Activated CD4-positive, alpha-beta memory T cell treated with anti-CD3 and anti-CD28 coated beads for 36 hours (primary cell): Measurements from ENCODE around the gene RNF181. TPM values are rescaled to one million over a fixed set of nuclear protein-coding genes. Genes with fewer than 3 reads are reported as not detected.
"Not testable (repeated sequence)": the region's sequence is repeated elsewhere in the genome, so short reads cannot be mapped to it uniquely, and the experiment has no call there.

Source experiments
- CTCF ChIA-PET: fragments of 350-600 bp; sonication (Branson Sonifier 250); formaldehyde crosslinking; loops from one replicate; lab custom pipeline; 2021; ENCODE audit warnings: antibody characterized with exemption, inconsistent platforms; lab: Charles Lee
- POLR2A ChIA-PET: fragments of 350-600 bp; sonication (Branson Sonifier 250); formaldehyde crosslinking; loops from one replicate; lab custom pipeline; 2021; ENCODE audit warnings: antibody characterized with exemption; lab: Charles Lee
- DNase-seq: peaks from one replicate; pipeline ENCODE4 v3.0.0-alpha.2; 2020
- H3K27ac Mint-ChIP-seq: one replicate; pipeline ENCODE4 v1.8.0; 2021; ENCODE audit warnings: mixed read lengths
- H3K27me3 Mint-ChIP-seq: one replicate; pipeline ENCODE4 v1.8.0; 2021; ENCODE audit warnings: mixed read lengths
- H3K36me3 Mint-ChIP-seq: one replicate; pipeline ENCODE4 v1.8.0; 2021; ENCODE audit warnings: mixed read lengths
- H3K4me1 Mint-ChIP-seq: one replicate; pipeline ENCODE4 v1.8.0; 2021; ENCODE audit warnings: low read depth, mixed read lengths
- H3K4me3 Mint-ChIP-seq: one replicate; pipeline ENCODE4 v1.8.0; 2021; ENCODE audit warnings: mild to moderate bottlenecking, mixed read lengths
- H3K9me3 Mint-ChIP-seq: one replicate; pipeline ENCODE4 v1.8.0; 2021; ENCODE audit warnings: mixed read lengths
- intact Hi-C: fragments of 100-400 bp; cut with micrococcal nuclease; formaldehyde crosslinking; loops from one replicate; pipeline ENCODE4 v1.15.1; 2023
- total RNA-seq, 2 experiments: library from RNA; stranded (reverse); gene quantifications; one replicate each; pipeline ENCODE4 v1.2.3, GENCODE V29; 2021

The RNF181 gene
- total RNA-seq, 2 experiments from 2014 or later = 120 to 124 TPM

DNA sequence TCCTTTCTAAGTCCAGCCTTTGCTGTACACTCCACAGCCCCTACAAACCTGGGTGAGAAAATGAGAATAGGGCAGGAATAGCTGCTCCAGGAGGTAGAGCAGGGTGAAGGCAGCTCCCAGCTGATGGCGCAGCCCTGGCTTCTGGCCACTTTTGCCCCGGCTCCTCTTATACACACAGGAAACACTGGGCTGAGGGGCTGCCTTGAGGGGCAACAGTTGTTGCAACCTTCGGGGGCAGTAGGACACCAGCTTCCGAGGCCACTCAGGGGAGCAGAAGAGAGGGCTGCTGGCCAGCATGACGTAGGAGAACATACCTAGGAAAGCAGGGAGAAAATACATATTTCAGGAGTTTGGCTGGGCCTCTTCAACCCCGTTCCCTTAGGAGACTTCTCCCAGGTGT lies 42.4 kb upstream of the RNF181 start:
- intact Hi-C loops = loop anchor here (5.0 kb wide), 1 partner anchor 251 kb away; no protein-coding TSS in a partner anchor
- H3K27ac Mint-ChIP-seq = no peak overlapping the region
- ChIA-PET POLR2A (interaction anchor here (1.7 kb wide), 1 partner anchor 14 kb away, joined by 5 read pairs; the partner anchor contains the start of gene MAT2A), CTCF (interaction anchor here (1.5 to 13.3 kb wide), 5 partner anchors 19 to 199 kb away, joined by 5 to 328 read pairs (median 8); partner anchors contain the start of genes ELMOD3, RETSAT and SH2D6)
- H3K4me3 Mint-ChIP-seq = no peak overlapping the region
- H3K36me3 Mint-ChIP-seq = peaks cover 31% of the 10 kb centered on the region
- peaks cover 7% of the 10 kb centered on the region for H3K4me1 Mint-ChIP-seq
- H3K9me3 Mint-ChIP-seq = no peaks in the 10 kb centered on the region
- no peaks in the 10 kb centered on the region for H3K27me3 Mint-ChIP-seq
- DNase-seq = no peak

DNA sequence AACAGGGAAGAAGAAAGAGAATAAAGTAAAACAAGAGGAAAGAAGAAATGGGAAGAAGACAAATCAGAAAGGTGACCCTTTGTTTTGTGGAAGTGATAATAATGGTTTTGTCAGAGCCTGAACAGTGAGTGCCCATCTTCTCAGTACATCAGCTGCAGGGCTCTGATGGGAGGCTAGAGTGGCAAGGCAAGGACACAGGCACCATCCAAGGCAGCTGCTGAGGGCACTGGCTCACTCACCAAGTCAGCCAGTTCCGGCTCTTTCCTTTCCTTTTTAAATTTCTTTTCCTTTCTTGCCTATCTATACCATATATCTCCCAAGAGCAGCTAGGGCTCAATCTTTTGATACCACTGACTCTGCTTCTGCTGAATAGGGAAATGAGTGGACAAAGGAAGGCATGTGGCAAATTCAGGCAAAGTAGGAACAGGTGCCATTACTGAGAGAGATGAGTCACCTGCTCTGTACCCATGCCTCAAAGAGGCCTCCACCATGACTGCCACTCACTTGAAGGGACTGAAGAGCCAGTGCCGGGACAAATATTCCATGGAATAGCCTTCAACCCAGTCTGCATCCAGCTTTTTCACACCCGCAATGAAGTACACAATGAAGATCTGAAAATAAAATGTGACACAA lies 40.4 kb upstream of the RNF181 start:
- H3K4me3 Mint-ChIP-seq = no peak overlapping the region
- ChIA-PET POLR2A (interaction anchor here (2.9 kb wide), 1 partner anchor 9 kb away, joined by 15 read pairs; no protein-coding TSS in a partner anchor), CTCF (interaction anchor here (1.1 to 13.3 kb wide), 5 partner anchors 9 to 185 kb away, joined by 3 to 328 read pairs (median 5); partner anchors contain the start of gene SH2D6)
- H3K27ac Mint-ChIP-seq = peak overlapping the region; percentile 14
- intact Hi-C loops = loop anchor here (5.0 kb wide), 1 partner anchor 253 kb away; no protein-coding TSS in a partner anchor
- no peaks in the 10 kb centered on the region for H3K9me3 Mint-ChIP-seq
- no peaks in the 10 kb centered on the region for H3K27me3 Mint-ChIP-seq
- peaks cover 31% of the 10 kb centered on the region for H3K36me3 Mint-ChIP-seq
- peaks cover 24% of the 10 kb centered on the region for H3K4me1 Mint-ChIP-seq
- no peak for DNase-seq

DNA sequence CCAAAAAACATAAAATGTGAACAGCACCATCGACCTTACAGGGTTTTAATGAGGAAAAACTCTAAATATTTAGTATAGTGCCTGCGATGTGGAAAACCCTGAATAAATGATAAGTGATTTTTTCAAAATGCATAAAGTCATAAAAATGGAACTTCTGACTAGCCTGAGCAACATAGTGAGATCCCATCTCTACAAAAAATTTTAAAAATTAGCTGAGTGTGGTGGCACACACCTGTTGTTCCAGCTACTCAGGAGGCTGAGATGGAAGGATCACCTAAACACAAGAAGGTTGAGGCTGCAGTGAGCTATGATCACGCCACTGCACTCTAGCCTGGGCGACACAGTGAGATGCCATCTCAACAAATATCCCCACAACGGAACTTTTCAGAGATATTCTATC lies 38.4 kb upstream of the RNF181 start:
- Mint-ChIP-seq H3K27me3 (no peaks in the 10 kb centered on the region), H3K9me3 (no peaks in the 10 kb centered on the region), H3K4me3 (no peak overlapping the region), H3K27ac (no peak overlapping the region), H3K36me3 (peaks cover 23% of the 10 kb centered on the region), H3K4me1 (peaks cover 34% of the 10 kb centered on the region)
- POLR2A ChIA-PET = interaction anchor here (1.2 to 2.9 kb wide), 2 partner anchors 11 to 120 kb away, joined by 4 to 15 read pairs; no protein-coding TSS in a partner anchor
- DNase-seq = no peak
- intact Hi-C loops = no loop called here
- CTCF ChIA-PET = interaction anchor here (0.6 to 13.3 kb wide), 6 partner anchors 9 to 229 kb away, joined by 3 to 328 read pairs (median 4); partner anchors contain the start of genes SH2D6 and TGOLN2

DNA sequence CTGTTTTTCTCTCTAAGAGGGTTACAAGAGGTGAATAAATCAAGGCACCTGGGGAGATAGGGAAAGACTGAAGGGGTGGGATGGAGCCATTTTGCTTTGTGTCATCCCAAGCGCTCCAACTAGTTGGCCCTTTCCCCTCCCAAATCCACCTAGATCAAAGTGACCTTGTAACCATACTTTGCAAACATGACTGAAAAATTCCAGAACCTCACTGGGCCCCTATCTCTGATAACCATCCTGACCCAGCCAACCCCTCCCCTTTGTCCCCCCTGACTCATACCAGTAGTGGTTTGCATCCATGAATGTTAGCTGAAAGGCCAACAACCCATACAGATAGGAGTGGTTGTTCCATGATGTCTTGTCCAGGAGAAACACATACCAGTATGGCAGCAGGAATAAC lies 37.4 kb upstream of the RNF181 start:
- H3K27ac Mint-ChIP-seq = no peak overlapping the region
- CTCF ChIA-PET = interaction anchor here (5.6 kb wide), 1 partner anchor 8 kb away, joined by 45 read pairs; no protein-coding TSS in a partner anchor

DNA sequence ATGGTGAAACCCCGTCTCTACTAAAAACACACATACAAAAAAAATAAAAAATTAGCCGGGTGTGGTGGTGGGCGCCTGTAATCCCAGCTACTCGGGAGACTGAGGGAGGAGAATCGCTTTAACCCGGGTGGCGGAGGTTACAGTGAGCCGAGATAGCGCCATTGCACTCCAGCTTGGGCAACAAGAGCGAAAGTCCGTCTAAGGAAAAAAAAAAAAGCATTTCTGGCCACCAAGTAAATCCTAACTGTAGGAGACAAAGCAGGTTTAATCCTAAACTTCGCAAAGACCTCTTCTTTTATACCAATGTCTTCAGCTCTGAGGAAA lies 35.2 kb upstream of the RNF181 start:
- ChIA-PET CTCF (interaction anchor here (1.4 to 5.6 kb wide), 2 partner anchors 10 to 206 kb away, joined by 3 to 45 read pairs; partner anchors contain the start of gene ELMOD3), POLR2A (interaction anchor here (0.7 to 3.5 kb wide), 6 partner anchors 8 to 53 kb away, joined by 3 to 30 read pairs (median 5); partner anchors contain the start of genes C2orf68 and MAT2A)
- Mint-ChIP-seq H3K4me3 (peak overlapping the region; percentile 92), H3K4me1 (peaks cover 38% of the 10 kb centered on the region), H3K27ac (peak overlapping the region; percentile 83)
- not testable (repeated sequence) for H3K9me3 Mint-ChIP-seq, DNase-seq, H3K27me3 Mint-ChIP-seq, H3K36me3 Mint-ChIP-seq
- intact Hi-C loops = loop anchor here (2.0 kb wide), 1 partner anchor 22 kb away; the partner anchor contains the start of gene MAT2A

More for the DNA sequence above, 37.4 kb upstream of the RNF181 start:
- no peaks in the 10 kb centered on the region for H3K9me3 Mint-ChIP-seq
- intact Hi-C loops = no loop called here
- H3K4me1 Mint-ChIP-seq = peaks cover 37% of the 10 kb centered on the region
- POLR2A ChIA-PET = interaction anchor here (1.0 to 3.5 kb wide), 2 partner anchors 13 to 17 kb away, joined by 4 to 23 read pairs; no protein-coding TSS in a partner anchor
- peaks cover 20% of the 10 kb centered on the region for H3K36me3 Mint-ChIP-seq
- no peak overlapping the region for H3K4me3 Mint-ChIP-seq
- H3K27me3 Mint-ChIP-seq = no peaks in the 10 kb centered on the region
- DNase-seq = no peak

DNA sequence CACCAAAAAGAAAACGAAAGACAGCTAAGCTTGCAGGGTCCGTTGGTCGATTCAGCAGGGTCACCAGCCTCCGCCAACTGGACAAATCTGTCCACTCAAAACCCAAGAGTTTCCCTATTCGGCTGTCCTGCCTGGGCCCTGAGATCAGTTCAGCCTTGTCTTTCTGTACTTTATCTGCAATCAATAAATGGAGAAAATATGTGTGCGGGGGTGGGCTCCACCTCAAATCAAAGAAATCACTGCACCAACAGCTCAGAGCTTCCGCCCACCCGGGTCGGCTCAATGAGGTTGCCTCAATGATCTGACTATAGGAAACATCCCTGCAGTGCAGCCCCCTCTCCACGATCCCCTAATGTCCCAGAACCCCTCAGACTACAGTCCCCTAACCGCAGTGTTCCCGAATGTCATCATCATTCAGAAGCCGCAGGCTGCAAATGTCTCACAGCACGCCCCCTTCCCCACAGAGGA lies 34.7 kb upstream of the RNF181 start:
- intact Hi-C loops = loop anchor here (1.0 to 2.0 kb wide), 5 partner anchors 16 to 55 kb away; partner anchors contain the start of genes MAT2A, RNF181, USP39 and VAMP8
- peak overlapping the region; percentile 83 for H3K27ac Mint-ChIP-seq
- peaks cover 7% of the 10 kb centered on the region for H3K36me3 Mint-ChIP-seq
- peaks cover 37% of the 10 kb centered on the region for H3K4me1 Mint-ChIP-seq
- H3K27me3 Mint-ChIP-seq = no peaks in the 10 kb centered on the region
- DNase-seq = no peak
- H3K9me3 Mint-ChIP-seq = no peaks in the 10 kb centered on the region
- ChIA-PET POLR2A (interaction anchor here (0.7 to 3.5 kb wide), 8 partner anchors 9 to 234 kb away, joined by 3 to 30 read pairs (median 5); partner anchors contain the start of genes C2orf68 and MAT2A), CTCF (interaction anchor here (1.0 to 5.6 kb wide), 3 partner anchors 11 to 206 kb away, joined by 3 to 45 read pairs (median 3); partner anchors contain the start of gene ELMOD3)
- peak overlapping the region; percentile 92 for H3K4me3 Mint-ChIP-seq

DNA sequence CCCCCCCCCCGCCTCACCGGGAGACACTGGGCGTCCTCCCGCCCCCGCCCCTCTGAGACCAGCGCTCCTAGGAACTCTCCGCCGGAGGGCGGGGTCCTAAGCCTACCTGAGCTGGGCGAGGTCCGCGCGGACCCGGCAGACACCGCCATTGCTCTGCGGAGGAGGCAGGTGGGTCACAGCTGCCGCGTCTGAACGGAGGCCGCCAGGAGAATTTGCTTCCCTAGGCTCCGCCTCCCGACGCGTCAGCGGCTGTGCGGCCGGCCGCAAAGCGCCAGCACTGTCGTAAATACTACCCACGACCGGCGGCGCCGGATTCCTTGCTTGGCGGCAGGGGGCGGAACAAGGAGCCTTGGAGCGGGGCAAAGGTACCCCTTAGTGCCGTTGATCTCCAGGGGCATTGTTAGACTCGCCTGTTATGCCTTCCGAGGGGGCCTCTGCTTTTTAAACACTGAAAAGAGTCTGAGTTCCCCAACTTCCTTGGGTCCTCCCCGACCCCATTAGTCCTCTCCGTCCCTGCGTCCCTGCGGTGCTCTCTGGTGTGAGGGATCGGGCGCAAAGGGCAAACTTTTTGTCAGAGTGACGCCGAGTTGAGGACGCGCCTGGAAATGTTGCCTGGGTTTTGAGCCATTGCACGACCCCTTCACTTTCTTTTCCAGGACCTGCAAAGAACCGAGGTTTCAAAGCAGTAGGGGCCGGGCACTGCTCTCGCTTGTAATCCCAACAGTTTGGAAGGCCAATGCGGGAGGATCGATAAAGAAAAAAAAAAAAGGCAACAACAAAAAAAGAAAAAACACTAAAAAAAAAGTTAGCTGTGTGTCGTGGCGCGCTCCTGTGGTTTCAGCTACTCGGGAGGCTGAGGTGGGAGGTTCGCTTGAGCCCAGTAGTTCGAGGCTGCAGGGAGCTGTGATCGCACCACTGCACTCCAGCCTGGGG lies 34.0 kb upstream of the RNF181 start, which contains the start of gene GGCX:
Gene GGCX, minus strand, starts transcription at position 214 of the 933 bp plus-strand sequence. Its CDS starts 65 bp downstream, at position 149.
- peak; percentile 98 for DNase-seq
- CTCF ChIA-PET = interaction anchor here (0.7 to 5.6 kb wide), 4 partner anchors 11 to 587 kb away, joined by 3 to 45 read pairs (median 3); partner anchors contain the start of gene ELMOD3

DNA sequence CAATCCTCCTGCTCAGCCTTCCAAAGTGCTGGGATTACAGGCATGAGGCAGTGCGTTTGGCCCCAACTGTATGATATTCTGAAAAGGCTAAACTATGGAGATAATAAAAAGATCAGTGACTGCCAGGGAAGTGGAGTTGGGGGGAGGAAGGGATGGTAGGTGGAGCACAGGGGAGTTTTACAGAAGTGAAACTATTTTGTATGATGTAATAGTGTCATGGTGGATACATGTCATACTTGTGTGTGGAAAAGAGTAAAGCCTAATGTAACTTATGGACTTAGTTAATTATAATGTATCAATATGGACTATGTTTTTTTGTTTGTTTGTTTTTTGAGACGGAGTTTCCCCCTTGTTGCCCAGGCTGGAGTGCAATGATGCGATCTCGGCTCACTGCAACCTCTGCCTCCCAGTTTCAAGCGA lies 31.4 kb upstream of the RNF181 start:
- H3K27me3 Mint-ChIP-seq = no peaks in the 10 kb centered on the region
- intact Hi-C loops = no loop called here
- H3K4me3 Mint-ChIP-seq = no peak overlapping the region
- peaks cover 26% of the 10 kb centered on the region for H3K4me1 Mint-ChIP-seq
- ChIA-PET CTCF (no interaction called here), POLR2A (interaction anchor here (0.6 kb wide), 1 partner anchor 217 kb away, joined by 3 read pairs; no protein-coding TSS in a partner anchor)
- no peak for DNase-seq
- H3K27ac Mint-ChIP-seq = no peak overlapping the region
- H3K36me3 Mint-ChIP-seq = no peaks in the 10 kb centered on the region
- H3K9me3 Mint-ChIP-seq = no peaks in the 10 kb centered on the region

More for the DNA sequence above, 34.0 kb upstream of the RNF181 start, which contains the start of gene GGCX:
- Mint-ChIP-seq H3K4me3 (peak within 1 kb of the TSS; percentile 92), H3K4me1 (peaks cover 37% of the 10 kb centered on the region), H3K27ac (peak within 1 kb of the TSS; percentile 83), H3K9me3 (no peaks in the 10 kb centered on the region), H3K27me3 (no peaks in the 10 kb centered on the region), H3K36me3 (peaks cover 7% of the 10 kb centered on the region)
- POLR2A ChIA-PET = interaction anchor here (0.6 to 3.5 kb wide), 11 partner anchors 9 to 235 kb away, joined by 3 to 30 read pairs (median 4); partner anchors contain the start of genes ELMOD3, MAT2A and RETSAT
- intact Hi-C loops = loop anchor here (1.0 to 2.0 kb wide), 5 partner anchors 16 to 55 kb away; partner anchors contain the start of genes MAT2A, RNF181, USP39 and VAMP8

DNA sequence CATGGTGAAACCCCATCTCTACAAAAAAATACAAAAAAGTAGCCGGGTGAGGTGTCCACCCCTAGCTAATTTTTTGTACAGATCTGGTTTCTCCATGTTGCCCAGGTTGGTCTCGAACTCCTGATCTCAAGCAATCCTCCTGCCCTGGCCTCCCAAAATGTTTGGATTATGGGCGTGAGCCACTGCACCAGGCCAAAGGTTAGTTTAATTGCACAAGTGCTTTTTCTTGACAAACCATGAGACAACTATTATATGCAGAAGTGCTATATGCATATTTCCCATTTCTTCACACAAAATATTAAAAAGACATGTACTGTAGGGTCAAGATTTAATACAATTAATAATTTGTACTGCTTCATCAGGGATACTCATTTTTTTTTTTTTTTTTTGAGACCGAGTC lies 29.3 kb upstream of the RNF181 start:
- Mint-ChIP-seq H3K9me3 (no peaks in the 10 kb centered on the region), H3K4me3 (no peak overlapping the region), H3K36me3 (no peaks in the 10 kb centered on the region), H3K27me3 (no peaks in the 10 kb centered on the region), H3K4me1 (peaks cover 9% of the 10 kb centered on the region), H3K27ac (no peak overlapping the region)
- no peak for DNase-seq
- intact Hi-C loops = no loop called here
- CTCF ChIA-PET = no interaction called here
- POLR2A ChIA-PET = interaction anchor here (0.6 to 1.1 kb wide), 2 partner anchors 27 to 129 kb away, joined by 3 read pairs; partner anchors contain the start of gene MAT2A

DNA sequence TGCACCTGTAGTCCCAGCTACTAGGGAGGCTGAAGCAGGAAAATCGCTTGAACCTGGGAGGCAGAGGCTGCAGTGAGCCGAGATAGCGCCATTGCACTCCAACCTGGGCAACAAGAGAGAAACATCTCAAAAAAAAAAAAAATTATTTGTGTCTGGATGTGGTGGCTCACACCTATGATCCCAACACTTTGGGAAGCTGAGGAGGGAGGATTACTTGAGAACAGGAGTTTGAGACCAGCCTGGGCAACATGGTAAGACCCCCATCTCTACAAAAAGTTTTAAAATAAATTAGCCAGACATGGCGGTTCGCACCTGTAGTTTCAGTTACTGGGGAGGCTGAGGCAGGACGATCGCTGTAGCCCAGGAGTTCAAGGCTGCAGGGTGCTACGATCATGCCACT lies 19.8 kb upstream of the RNF181 start:
- intact Hi-C loops = no loop called here
- CTCF ChIA-PET = interaction anchor here (0.9 to 1.4 kb wide), 2 partner anchors 23 to 25 kb away, joined by 3 read pairs; no protein-coding TSS in a partner anchor
- no peaks in the 10 kb centered on the region for H3K9me3 Mint-ChIP-seq
- H3K4me1 Mint-ChIP-seq = peaks cover 22% of the 10 kb centered on the region
- H3K27me3 Mint-ChIP-seq = no peaks in the 10 kb centered on the region
- H3K36me3 Mint-ChIP-seq = peaks cover 7% of the 10 kb centered on the region
- H3K4me3 Mint-ChIP-seq = no peak overlapping the region
- POLR2A ChIA-PET = no interaction called here
- H3K27ac Mint-ChIP-seq = no peak overlapping the region
- no peak for DNase-seq
